Epidermal melanocyte (primary cell): Measurements from ENCODE around the gene R3HDM2.
"Not testable (repeated sequence)": the region's sequence is repeated elsewhere in the genome, so short reads cannot be mapped to it uniquely, and the experiment has no call there.

ENCODE experiments used
- DNase-seq: peaks from one replicate; pipeline ENCODE4 v3.0.0; 2011; ENCODE audit warnings: low spot score; ENCODE audit not compliant: insufficient read length

The R3HDM2 gene

DNA sequence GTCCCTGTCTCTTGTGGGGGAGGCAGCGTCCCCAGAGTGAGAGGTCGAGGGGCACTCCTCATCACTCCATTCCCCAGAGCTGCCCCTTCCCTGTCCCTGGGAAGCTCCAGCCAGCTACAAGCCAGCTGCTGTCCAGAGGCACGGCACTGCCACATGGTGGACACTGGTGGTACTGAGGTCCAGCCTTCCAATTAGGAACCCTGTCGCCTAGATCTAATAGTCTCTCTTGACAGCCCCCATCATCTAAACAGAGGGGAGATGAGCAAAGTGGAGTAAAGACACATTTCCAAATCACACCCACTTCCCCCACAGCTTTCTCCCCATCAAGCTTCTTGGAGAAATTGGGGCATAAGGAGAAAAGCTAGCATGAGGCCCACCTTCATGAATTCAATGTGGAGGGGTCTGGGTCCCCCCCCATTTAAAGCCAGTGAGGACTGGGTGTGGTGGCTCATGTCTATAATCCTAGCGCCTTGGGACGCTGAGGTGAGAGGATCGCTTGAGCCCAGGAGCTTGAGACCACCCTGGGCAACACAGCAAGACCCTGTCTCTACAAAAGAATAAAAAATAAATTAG is 22.2 kb upstream of the R3HDM2 start:
- no peak for DNase-seq

DNA sequence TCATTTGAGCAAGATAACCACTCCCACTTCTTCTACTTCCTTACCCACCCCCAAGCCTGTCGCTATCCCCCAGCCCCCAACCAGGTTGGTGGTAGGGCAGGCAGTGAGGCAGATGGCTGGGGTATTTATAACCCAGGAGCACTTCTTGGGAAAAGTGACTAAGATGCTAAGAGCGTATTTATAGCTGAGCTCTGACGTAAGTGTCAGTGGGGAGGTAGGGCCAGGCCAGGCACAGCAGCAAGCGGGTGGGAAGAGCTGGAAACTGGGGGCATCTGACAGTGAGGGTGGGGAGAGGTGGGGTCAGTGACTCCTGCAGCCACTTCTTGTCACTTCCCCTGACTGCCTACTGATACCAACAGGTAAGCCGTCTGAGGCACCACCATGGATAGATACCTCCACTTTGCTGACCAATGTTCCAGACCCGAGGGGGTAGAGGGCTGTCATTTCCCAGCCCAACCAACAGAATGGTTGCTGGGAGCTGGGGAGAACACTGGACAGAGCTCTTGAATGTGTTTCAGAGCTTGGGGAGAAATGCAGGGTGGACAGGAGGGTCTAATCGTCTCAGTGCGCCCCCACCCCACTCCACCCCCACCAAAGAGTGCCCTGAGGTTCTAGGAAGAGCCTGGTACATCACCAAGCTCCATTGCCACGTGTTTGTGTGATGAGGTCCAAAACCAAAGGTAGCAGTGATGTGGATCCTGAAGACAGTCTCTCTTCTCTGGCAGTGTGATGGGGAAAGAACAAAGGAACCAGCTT is 21.5 kb upstream of the R3HDM2 start:
- DNase-seq, result no peak

DNA sequence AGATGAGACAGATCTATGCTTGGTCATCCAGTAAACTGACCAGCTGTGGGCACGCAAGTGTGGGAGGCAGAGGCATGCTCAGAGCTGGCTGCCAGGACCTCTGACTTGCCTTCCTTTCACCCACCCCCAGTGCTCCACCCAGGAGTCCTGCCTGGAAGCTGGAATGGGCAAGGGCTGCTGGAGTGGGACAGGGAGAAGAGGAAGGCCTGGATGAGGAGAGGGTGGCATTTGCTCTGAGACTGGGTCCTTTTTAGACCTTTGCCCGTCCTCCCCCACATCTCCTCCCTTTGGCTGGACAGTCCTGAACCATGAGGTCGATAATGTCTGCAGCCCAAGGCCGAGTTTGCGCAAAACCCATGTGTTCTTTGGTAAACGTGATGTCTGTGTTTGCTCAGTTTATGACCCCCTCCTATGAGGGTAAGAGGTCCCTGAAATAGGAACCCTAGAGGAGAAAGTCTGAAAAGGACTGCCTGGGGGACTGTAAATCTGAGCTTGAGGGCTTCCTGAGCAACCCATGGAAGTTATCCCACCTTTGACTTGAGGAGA is 20.5 kb upstream of the R3HDM2 start:
- no peak for DNase-seq

DNA sequence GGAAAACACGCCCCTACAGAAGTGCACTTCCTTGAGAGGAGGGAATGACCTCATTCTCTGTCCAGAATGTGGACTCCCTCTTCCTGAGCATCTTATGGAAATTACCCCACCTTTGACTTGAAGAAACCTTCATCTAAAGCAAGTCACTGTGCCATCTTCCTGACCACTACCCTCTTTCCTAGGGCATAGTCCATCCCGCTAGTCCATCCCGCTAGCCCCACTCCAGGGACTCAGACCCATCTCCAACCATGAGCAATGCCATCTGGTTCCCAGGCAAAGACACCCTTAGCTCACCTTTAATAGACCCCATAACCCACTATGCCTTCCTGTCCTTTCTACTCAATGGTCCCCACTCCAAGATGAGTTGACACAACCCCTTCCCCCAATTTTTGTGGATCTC is 19.2 kb upstream of the R3HDM2 start:
- DNase-seq, result no peak

DNA sequence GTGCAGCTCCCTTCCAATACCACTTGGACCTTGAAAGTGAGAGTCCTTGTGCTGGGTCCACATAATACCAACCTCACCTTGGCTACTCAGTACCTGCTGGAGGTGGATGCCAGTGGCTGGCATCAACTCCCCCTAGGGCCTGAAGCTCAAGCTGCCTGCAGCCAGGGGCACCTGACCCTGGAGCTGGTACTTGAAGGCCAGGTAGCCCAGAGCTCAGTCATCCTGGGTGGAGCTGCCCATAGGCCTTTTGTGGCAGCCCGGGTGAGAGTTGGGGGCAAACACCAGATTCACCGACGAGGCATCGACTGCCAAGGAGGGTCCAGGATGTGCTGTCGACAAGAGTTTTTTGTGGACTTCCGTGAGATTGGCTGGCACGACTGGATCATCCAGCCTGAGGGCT is 18.5 kb upstream of the R3HDM2 start:
- DNase-seq, result no peak

DNA sequence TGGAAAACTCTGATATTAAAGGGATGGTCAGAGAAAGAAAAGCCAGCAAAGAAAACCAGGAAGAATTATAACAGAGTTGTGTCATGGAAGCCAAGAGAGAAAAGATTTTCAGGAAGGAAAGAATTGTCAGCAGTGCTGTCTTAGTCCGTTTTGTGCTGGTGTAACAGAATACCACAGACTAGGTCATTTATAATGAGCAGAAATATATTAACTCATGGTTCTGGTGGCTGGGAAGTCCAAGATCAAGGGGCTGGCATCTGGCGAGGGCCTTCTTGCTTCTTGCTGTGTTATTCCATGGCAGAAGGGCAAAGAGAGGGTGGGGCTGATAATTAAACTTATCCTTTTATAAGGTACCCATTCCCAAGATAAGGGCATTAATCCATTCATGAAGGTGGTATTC is 17.8 kb upstream of the R3HDM2 start:
- DNase-seq, result no peak

DNA sequence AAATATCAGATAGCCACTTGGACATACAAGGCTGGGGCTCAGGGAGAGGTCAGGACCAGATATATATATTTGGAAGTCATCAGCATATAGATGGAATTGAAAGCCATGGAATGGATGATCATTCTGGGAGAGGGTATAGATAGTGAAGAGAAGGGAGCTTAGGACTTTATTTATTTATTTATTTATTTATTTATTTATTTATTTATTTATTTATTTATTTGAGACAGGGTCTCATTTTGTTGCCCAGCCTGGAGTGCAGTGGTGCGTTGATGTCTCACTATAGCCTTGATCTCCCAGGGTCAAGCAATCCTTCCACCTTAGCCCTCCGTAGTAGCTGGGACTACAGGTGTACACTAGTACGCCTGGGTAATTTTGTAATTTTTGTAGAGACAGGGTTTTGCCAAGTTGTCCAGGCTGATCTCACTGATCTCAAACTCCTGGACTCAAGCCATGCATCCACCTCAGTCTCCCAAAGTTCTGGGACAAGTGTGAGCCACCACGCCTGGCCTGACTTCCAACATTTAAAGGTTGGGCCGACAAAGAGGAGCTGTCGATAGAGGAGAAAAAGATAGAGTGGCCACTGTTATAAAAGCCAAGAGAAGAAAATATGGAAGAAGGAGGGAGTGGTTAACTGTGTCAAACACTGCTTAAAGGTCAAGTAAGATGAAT is 15.6 kb upstream of the R3HDM2 start:
- DNase-seq, result no peak

DNA sequence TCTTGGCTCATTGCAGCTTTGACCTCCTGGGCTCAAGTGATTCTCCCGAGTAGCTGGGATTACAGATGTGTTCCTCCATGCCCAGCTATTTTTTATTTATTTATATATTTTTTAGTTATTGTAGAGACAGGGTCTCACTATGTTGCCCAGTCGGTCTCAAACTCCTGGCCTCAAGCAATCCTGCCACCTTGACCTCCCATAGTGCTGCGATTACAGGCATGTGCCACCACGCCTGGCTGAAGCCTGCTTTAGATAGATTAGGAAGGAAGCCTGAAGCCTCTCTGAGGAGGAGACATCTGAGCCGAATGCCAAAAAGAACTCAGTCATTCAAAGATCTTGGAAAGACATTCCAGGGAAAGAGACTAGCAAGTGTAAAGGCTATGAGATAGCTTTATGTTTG is 13.9 kb upstream of the R3HDM2 start:
- no peak for DNase-seq

DNA sequence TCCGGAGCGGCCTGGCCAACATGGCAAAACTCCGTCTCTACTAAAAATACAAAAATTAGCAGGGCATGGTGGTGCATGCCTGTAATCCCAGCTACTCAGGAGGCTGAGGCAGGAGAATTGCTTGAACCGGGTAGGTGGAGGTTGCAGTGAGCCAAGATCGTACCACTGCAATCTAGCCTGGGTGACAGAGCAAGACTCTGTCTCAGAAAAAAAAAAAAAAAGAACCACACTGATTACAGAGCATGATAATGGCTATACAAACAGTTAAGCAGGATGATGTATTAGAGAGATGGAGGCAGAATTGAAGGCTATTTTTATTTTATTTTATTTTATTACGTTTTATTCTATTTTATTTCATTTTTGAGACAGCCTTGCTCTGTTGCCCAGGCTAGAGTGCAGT is 13.5 kb upstream of the R3HDM2 start:
- DNase-seq, result not testable (repeated sequence)

DNA sequence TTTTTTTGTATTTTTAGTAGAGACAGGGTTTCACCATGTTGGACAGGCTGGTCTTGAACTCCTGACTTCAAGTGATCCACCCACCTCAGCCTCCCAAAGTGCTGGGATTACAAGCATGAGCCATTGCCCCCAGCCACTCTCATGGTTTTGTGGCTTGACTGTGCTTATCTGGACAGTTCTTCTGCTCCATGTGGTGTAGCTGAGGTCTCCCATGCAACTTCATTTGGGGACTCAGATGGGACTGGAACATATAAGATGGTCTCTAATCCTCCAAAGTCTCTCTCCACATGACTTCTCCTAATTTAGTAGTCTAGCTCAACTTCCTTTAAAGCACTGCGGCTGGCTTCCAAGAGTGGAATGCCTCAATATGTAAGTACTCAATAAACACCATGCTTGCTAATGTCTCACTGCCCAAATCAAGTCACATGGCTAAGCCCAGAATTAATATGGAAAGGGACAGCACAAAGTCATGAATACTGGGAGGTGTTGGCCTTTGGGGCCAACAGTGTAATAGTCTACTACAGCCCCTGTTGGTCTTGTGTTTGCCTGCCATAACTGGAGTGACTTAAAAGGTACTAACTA is 11.1 kb upstream of the R3HDM2 start:
- no peak for DNase-seq

DNA sequence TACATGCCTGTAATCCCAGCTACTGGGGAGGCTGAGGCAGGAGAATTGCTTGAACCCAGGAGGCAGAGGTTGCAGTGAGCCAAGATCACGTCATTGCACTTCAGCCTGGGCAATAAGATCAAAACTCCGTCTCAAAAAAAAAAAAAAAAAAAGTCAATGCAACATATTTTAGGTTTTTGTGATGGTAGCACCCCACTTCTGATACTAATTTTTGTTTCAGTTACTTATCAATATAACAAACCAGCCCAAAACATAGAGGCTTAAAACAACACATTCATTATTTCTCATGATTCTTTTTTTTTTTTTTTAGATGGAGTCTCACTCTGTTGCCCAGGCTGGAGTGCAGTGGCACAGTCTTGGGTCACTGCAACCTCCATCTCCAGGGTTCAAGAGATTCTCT is 10.6 kb upstream of the R3HDM2 start:
- not testable (repeated sequence) for DNase-seq

DNA sequence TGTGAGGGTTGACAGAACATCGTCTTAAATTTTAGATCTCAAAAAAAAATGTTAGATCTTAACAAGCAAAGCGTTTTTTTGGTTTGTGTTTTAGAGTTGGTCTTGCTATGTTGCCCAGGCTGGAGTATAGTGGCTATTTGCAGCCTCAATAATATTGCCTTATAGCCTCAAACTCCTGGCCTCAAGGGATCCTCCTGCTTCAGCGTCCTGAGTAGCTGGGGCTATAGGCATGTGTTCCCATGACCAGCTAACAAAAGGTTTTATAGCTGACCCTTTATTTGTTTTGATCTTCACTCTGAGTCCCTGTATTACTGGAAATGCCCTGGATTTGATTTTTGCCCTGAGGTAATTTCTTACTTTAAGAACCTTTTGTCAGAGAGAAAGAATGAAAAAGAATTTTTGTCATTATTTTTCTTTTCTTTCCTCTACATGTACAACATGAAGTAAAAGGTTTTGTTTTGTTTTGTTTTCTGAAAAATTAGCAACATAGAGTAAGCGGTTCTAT is 9.0 kb upstream of the R3HDM2 start:
- no peak for DNase-seq

DNA sequence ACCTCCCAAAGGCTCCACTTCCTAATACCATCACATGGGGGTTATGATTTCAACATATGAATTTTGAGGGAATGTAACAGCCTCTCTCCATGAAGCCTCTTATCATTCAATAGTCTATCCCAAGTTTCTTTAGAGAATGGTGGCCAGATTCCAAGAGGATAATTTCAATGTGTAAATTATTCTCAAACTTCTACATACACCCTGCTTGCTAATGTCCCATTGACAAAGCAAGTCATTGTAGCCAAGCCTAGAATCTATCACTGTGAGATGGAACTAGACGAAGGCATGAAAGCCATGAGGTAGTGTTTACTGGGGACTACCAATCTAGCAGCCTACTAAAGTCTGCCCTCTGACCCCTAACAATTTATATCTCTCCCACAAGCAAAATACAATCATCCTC is 7.6 kb upstream of the R3HDM2 start:
- no peak for DNase-seq

DNA sequence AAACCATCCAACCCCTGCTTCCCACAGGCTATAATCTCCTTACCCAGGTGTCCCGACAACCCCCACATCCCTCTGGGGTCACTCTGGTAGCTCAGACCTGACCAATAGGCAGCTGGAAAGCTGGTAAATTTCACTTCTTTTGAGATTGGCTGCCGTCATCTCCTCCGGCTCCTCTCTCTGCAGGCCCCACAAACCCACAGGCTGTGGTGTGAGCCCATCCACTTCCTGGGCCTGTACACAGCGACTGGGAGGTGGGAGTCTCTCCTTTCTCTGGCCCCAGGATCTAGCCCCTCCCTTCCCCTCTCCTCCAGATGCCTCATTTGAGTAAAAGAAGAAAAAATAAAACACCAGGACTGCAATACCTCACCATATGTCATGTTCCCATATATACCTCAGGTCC is 4.5 kb upstream of the R3HDM2 start:
- DNase-seq, result no peak

DNA sequence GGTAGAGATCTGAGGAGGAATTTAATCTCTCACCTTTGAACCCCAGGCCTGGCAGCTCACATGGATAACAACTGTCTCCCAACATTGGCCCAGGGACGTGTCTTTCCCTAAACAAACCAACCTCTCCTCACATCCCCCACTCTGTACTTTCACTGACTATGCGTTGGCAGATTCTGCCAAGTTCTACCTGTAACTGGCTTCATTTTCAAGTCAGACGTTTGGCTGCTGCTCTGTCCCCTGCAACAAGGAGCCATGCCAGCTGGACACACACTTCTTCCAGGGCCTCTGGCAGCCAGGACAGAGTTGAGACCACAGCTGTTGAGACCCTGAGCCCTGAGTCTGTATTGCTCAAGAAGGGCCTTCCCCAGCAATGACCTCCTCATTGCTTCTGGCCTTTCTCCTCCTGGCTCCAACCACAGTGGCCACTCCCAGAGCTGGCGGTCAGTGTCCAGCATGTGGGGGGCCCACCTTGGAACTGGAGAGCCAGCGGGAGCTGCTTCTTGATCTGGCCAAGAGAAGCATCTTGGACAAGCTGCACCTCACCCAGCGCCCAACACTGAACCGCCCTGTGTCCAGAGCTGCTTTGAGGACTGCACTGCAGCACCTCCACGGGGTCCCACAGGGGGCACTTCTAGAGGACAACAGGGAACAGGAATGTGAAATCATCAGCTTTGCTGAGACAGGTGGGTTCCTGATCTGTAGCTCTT is 3.8 kb upstream of the R3HDM2 start, which contains the start of gene INHBC:
Gene INHBC (plus strand): TSS at position 268 of the 707 bp plus-strand sequence. CDS start 103 bp downstream, at position 371.
- no peak for DNase-seq

DNA sequence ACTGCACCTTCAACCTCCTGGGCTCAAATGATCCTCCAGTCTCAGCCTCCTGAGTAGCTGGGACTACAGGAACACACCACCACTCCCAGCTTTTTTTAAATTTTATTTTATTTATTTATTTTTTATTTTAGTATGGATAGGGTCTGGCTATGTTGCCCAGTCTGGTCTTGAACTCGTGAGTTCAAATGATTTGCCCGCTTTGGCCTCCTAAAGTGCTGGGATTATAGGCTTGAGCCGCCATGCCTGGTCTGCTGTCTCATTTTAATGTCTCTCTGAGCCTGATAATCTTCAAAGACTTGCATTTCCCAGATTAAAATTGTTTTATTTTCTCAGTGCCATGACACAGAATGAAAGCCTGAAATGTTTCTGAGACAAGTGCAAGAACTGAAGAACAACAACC is 2.5 kb upstream of the R3HDM2 start:
- no peak for DNase-seq

DNA sequence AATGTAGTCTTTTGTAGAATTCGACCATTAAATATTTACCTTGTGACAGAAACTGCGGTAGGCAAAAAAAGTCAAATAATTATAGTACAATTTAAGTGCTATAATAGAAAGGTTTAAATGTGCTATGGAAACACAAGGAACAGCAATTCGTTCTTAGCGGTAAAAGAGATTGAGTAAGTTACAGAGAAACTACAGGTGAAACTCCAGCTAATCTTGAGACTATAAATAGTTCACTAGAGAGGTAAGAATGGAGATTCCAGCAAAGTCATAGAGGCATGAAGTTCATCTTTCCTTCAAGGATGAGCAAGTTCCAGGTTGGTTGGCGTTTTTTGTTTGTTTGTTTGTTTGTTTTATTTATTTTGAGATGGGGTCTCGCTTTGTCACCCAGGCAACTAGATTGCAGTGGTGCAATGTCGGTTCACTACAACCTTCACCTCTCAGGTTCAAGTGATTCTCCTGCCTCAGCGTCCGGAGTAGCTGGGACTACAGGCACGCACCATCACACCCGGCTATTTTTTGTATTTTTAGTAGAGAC is 878 bp upstream of the R3HDM2 start:
- DNase-seq, result no peak

DNA sequence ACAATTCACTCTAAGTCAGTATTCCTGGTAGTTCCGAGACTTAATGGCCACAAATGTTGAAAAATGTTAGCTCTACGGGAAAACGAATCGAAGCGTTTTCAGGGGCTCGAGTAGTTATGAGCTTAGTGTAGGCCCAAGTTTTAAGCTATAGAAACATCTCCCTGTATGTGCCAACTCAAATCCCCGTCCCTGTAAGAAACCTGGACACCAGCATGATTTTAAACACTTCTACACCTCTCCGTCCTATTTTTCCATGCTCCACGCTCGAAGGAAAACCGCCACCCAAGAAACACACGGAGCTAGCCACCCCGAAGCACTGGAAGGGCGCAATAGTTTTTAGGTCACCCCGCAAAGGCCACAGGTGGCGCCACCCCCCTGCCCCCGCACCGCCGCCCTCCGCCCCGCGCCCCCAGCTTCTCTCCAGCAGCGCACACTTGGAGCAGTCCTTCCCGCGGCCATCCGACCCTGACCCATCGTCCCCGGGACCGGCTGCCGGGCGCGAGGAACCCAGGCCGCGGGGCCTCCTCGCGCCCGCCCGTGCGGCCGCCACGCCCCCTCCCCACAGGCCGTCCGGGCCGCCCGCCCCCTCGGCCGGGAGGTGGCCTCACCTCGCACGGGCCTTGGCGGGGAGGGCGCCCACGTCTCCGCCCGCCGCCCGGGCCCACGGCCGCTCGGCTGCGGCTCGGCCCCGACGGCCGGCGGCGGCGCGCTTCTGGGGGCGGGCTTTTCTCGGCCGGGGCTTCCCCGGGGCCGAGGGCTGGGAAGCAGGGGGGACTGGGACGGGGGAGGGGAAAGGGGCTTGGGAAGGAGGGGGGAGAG is 522 bp downstream of the R3HDM2 start:
- no peak for DNase-seq

DNA sequence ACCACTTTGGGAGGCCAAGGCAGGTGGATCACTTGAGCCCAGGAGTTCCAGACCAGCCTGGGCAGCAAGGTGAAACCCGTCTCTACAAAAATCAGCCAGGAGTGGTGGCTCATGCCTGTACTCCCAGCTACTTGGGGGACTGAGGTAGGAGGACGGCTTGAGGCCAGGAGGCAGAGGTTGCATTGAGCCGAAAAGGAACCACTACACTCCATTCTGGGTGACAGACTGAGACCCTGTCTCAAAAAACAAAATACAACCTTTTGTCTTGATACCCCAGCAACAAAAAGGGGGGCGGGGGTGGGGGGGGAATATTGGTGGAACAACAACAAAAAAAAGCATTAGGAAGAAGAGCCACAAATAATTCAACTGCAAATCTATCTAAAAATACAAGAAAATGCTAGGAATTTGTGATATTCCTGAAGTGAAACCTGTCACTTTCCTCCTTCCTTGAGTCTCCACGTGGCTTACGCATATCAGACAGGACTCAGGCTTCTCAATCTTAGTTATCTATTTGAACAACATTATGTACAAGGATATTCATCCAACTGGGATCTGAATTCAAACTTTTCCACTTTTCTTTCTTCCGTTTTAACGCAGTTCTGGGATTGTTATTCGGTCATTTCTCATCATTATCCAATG is 1.3 kb downstream of the R3HDM2 start:
- DNase-seq, result no peak

DNA sequence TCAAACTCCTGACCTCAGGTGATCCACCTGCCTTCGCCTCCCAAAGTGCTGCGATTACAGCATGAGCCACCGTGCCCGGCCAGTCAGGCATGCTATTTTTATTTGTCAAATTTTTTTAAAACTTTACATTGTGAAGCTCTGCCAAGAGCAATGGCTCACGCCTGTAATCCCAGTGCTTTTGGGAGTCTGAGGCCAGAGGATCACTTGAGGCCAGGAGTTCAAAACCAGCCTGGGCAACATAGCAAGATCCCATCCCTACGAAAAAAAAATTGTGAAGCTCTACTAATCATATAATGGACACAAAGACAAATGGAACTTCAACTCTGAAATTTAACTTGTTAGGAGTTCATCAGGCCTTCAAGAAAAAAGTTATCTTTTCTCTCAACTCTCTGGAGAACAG is 1.9 kb downstream of the R3HDM2 start:
- no peak for DNase-seq
